HG02840 (cell line): ENCODE results near the gene NDUFB10.
"Not testable (repeated sequence)": the region's sequence is repeated elsewhere in the genome, so short reads cannot be mapped to it uniquely, and the experiment has no call there.

ENCODE experiments used
- ATAC-seq: cut with Tn5 transposase; IDR thresholded peaks from one replicate; pipeline ENCODE4 v1.9.1; 2021; ENCODE audit warnings: mild to moderate bottlenecking, moderate library complexity, moderate number of reproducible peaks; ENCODE audit not compliant: unreplicated experiment, low FRiP score

Gene NDUFB10

DNA sequence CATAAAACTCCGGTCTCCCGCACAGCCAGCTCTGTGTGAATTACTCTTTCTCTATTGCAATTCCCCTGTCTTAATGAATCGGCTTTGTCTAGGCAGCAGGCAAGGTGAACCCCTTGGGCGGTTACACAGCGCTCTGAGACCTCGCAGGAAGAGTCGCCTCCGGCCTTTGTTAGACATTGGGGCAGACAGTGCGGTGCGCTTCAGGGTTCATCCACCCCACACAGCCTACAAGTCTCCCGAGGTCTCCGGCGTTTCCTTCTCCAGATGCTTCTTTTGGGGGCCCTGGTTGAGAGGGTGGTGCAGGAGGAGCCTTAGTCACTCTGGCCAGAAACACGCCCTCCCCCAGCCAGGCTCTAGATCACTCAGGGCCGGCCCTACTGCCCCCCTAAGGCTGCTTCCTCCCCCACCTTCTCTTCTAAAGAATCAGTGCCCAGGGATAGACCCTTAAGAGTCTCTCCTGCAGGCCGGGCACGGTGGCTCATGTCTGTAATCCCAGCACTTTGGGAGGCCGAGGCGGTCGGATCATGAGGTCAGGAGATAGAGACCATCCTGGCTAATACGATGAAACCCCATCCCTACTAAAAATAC is 14.6 kb upstream of the NDUFB10 start:
- ATAC-seq, result no peak

- ATAC-seq, result no peak
Measured at GRCh38 chr16:1945559-1946391, 13.6 kb upstream of the NDUFB10 start.

DNA sequence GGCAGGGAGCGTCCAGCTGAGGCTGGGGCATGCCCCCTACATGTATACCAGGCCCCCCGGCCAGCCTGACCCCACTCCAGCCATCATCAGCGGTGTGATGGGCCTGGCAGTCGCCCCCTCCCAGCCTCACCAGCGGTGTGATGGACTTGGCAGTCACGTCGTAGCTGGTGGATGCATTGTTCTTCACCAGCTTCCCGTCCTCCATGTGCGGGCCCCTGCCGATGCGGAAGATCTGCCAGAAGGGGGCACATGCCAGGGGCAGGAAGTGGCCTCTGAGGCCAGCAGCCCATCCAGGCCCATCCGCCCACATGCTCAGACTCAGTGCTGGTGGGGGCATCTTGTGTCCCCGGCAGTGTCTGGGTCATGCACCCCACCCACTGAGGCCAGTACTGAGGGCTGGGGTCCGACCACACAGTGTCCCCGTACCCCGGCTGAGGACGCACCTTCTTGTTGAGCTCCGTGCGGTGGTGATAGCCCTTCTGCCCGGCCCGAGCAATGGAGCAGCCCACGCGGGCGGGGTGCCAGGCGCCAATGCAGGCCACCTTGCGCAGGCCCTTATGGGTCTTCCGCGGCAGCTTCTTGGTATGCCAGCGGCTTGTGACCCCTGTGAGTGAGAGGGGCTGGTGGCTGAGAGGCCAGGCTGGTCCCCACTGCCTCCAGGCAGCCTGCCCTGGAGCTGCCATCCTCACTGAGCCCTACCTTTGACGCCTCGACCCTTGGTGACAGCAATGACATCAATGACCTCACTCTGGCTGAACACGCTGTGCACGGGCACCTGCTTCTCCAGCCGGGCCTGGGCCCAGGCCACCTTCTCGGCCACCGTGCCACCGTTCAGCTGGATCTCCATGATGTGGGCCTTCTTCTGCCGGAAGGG is 12.6 kb upstream of the NDUFB10 start:
- no peak for ATAC-seq

DNA sequence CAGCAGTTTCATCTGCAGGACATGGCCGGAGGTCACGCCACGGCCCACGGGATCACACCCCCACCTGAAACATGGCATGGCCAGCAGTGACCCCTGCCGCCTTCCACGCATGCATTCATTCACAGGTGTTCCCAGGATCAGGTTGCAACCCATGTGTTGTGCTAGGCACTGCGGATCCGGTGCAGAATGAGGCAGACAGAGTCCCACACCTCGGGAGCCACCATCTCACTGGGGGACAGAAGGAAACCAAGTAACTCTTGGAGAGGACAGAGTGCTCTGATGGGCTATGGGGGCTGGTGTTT is 12.0 kb upstream of the NDUFB10 start:
- no peak for ATAC-seq

GRCh38 chr16:1949507-1949906 is 9.8 kb upstream of the NDUFB10 start:
- ATAC-seq, result no peak

DNA sequence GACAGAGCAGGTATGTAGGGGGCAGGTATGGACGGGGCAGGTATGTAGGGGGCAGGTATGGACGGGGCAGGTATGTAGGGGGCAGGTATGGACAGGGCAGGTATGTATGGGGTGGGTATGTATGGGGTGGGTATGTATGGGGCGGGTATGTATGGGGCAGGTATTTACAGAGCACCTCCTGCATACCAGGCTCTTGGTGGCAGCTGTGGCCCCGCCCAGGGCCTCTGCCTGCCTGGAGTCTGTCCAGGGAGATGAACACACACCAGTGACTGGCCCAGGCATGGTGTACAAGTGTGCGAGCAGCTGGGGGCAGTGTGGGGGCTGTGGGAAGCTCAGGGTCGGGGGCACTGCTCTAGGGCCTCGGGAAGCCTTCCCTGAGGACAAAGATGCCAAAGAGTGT is 9.3 kb upstream of the NDUFB10 start:
- no peak for ATAC-seq

- no peak for ATAC-seq
Measured at GRCh38 chr16:1950559-1950958, 8.8 kb upstream of the NDUFB10 start.

- ATAC-seq, result no peak
Measured at GRCh38 chr16:1953734-1954133, 5.6 kb upstream of the NDUFB10 start.

DNA sequence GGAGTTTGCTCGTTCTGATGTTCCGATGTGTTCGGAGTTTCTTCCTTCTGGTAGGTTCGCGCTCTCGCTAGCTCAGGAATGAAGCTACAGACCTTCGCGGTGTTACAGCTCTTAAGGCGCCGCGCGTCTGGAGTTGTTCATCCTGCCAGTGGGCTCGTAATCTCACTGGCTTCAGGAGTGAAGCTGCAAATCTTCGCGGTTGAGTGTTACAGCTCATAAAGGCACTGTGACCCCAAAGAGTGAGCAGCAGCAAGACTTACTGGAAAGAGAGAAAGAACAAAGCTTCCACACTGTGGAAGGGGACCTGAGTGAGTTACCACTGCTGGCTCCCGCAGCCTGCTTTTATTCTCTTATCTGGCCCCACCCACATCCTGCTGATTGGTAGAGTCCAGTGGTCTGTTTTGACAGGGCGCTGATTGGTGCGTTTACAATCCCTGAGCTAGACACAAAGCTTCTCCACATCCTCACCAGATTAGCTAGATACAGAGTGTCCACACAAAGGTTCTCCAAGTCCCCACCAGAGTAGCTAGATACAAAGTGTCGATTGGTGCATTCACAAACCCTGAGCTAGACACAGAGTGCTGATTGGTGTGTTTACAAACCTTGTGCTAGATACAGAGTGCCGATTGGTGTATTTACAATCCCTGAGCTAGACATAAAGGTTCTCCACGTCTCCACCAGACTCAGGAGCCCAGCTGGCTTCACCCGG is 1.8 kb upstream of the NDUFB10 start:
- not testable (repeated sequence) for ATAC-seq

GRCh38 chr16:1958143-1958491 is 1.2 kb upstream of the NDUFB10 start:
- ATAC-seq, result not testable (repeated sequence)

DNA sequence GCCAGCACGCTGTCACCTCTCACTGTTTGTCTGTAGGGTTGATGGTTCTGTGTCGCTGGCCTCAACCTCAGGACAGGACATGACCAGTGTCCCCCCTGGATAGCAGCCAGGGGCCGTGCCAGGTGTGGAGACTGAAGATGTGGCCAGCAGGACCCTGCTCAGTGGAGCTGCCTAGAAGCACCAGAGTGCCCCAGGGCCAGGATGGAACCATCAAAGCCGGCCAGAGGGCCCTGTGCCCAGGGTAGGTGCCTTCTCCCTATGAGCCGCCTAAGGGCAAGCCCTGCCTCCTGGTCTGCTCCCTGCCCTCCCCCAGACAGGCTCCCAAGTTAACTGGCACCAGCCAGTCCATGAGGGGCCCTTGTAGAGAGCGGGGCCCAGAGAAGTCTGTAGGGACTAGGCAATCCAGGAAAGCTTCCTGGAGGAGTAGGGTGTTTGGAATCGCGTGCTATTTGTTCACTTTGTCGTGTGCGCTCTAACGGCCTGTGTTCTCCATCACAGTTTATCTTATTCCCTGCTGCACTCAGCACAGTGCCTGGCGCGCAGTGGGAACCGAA is 546 bp upstream of the NDUFB10 start:
- ATAC-seq, result peak; percentile 5

GRCh38 chr16:1960665-1961630 is 1.6 kb downstream of the NDUFB10 start:
- ATAC-seq, result no peak

DNA sequence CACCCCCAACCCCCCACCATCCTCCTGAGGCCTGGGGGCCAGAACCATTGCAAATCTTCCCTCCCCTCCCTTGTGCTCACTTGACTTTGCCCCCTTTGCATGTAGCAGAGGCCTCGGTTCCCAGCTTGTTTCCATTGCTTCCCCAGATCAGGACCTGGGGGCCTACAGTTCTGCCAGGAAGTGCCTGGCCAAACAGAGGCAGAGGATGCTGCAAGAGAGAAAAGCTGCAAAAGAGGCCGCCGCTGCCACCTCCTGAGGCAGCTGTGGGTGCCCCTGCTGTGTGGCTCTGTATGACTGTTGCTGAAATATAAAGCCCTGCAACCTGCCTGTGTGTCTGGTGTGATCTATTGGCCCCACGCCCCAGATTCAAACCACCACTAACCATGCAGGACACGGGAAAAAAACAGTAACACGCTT is 2.3 kb downstream of the NDUFB10 start:
- no peak for ATAC-seq

GRCh38 chr16:1962161-1963153 is 3.1 kb downstream of the NDUFB10 start:
- ATAC-seq, result not testable (repeated sequence)

GRCh38 chr16:1963806-1964505 is 4.6 kb downstream of the NDUFB10 start:
- no peak for ATAC-seq

GRCh38 chr16:1964506-1965395 is 5.4 kb downstream of the NDUFB10 start, which contains the start of gene RPS2:
Gene RPS2, minus strand, starts transcription at chr16:1964826. Its CDS starts 201 bp downstream, at chr16:1964625.
- ATAC-seq, result peak; percentile 79
